ENCODE data around the gene TTI1. TPM values are rescaled to one million over a fixed set of nuclear protein-coding genes. Genes with fewer than 3 reads are reported as not detected.

TTI1 gene
- total RNA-seq, 1 experiment from 2014 or later: 37.4 TPM

DNA sequence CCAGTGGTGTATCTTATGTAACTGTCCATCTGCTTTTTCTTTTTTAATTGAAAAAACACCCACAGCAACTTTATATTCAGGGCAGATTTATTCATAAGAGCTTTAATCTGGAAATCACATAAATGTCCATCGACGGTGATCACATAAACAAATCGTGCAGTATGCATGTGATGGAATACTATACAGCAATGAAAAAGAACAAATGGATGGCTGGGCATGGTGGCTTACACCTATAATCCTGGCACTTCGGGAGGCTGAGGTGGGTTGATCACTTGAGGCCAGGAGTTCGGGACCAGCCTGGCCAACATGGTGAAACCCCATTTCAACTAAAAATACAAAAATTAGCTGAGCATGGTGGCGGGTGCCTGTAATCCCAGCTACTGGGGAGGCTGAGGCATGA, 91.3 kb downstream of the TTI1 start:
- no peak overlapping the region for H3T11ph ChIP-seq (ENCODE audit: low read length)

More for the DNA sequence above, 91.3 kb downstream of the TTI1 start:
- H3K9ac ChIP-seq (ENCODE audit: extremely low read depth, insufficient read length, low read length): no peak overlapping the region
- no peak overlapping the region for H3K27ac ChIP-seq (ENCODE audit: insufficient read length, low read depth, low read length)
- Mint-ChIP-seq H3K27me3 (ENCODE audit: low read depth) (no peaks in the 10 kb centered on the region; the same call in 1 of the 2 replicates), H3K27ac (no peak overlapping the region), H3K9me3 (peaks cover 0 to 4% of the 10 kb centered on the region in 2 experiments; a peak in 1 of 5 replicates), H3K4me1 (peaks cover 11 to 14% of the 10 kb centered on the region in 2 experiments; a peak in 3 of 4 replicates), H3K36me3 (ENCODE audit: insufficient read depth in 1 of 3, low read depth in 3 of 3) (no peaks in the 10 kb centered on the region), H3K4me3 (no peak overlapping the region)
- no peak overlapping the region for H4K91ac ChIP-seq (ENCODE audit: insufficient read length, low read depth, low read length)
- H2BK20ac ChIP-seq (ENCODE audit: low read depth, low read length, poor library complexity, severe bottlenecking): no peak overlapping the region
- no peaks in the 10 kb centered on the region for H3K79me1 ChIP-seq (ENCODE audit: insufficient read depth, low read depth, low read length, poor library complexity, severe bottlenecking)
- no peaks in the 10 kb centered on the region for H3K4me1 ChIP-seq (ENCODE audit: insufficient read depth, low read length)
- no peaks in the 10 kb centered on the region for H3K9me3 ChIP-seq (ENCODE audit: control insufficient read depth, low read depth, low read length)
- no peaks in the 10 kb centered on the region for H3K23me2 ChIP-seq (ENCODE audit: insufficient read length, low read depth, low read length, poor library complexity, severe bottlenecking)
- no peak overlapping the region for H2BK5ac ChIP-seq (ENCODE audit: insufficient read length, low read length)
- H4K5ac ChIP-seq (ENCODE audit: insufficient read length, low read depth, low read length): no peak overlapping the region
- WGBS (ENCODE audit: extremely low coverage, insufficient read length, low lambda C conversion rate): no CpG with 5 or more reads among the region's 6 CpGs
- H2AFZ ChIP-seq (ENCODE audit: low read length): no peak overlapping the region
- H2BK12ac ChIP-seq (ENCODE audit: insufficient read length, low read depth, low read length): no peak overlapping the region
- no peak overlapping the region for H3K18ac ChIP-seq (ENCODE audit: insufficient read length, low read depth, low read length)
- no peaks in the 10 kb centered on the region for H3K79me2 ChIP-seq (ENCODE audit: insufficient read depth, low read length)
- H3K23ac ChIP-seq (ENCODE audit: insufficient read length, low read depth, low read length): no peak overlapping the region
- H2BK15ac ChIP-seq (ENCODE audit: low read depth, low read length): no peak overlapping the region
- no peaks in the 10 kb centered on the region for H3K27me3 ChIP-seq (ENCODE audit: insufficient read depth, low read length)
- TF ChIP-seq CTCF (conservative IDR thresholded peaks at IDR 0.05): no peak
- H4K8ac ChIP-seq (replicated peaks; ENCODE audit: insufficient read length, low read depth, low read length): no peak overlapping the region
- no peak overlapping the region for H2BK120ac ChIP-seq (ENCODE audit: low read depth, low read length, poor library complexity, severe bottlenecking)
- H3K56ac ChIP-seq (ENCODE audit: insufficient read length, low read depth, low read length): no peak overlapping the region
- H3K4me2 ChIP-seq (ENCODE audit: insufficient read depth, insufficient read length, low read length): no peak overlapping the region
- no peak overlapping the region for H3K14ac ChIP-seq (ENCODE audit: insufficient read depth, low read length)
- H3K4ac ChIP-seq (ENCODE audit: low read depth, low read length): no peak overlapping the region
- DNase-seq: peak; percentile 3
- H2AK5ac ChIP-seq (ENCODE audit: insufficient read length, low read length): no peak overlapping the region
- H4K20me1 ChIP-seq (ENCODE audit: control insufficient read depth, insufficient read depth, insufficient read length): no peaks in the 10 kb centered on the region

All from H9 (cell line).